ENCODE data around the gene NUDC. TPM values are rescaled to one million over a fixed set of nuclear protein-coding genes. Genes with fewer than 3 reads are reported as not detected.

NUDC gene
- total and polyA plus RNA-seq, 9 of the 15 experiments (the other 6 are each of a cell fraction or from before 2014, with no cell fraction given), result 9.8 to 234 (median 149) TPM

- no peak for TF ChIP-seq BCLAF1 (IDR thresholded peaks at IDR 0.05; ENCODE audit: borderline replicate concordance in 1 of 2, control insufficient read depth in 1 of 2, low read depth in 2 of 2, low read length in 1 of 2)
- 0 out of 2 replicates have a peak, but pooled peaks have one; percentile 30 for TF ChIP-seq MTA3 (IDR thresholded peaks at IDR 0.05; ENCODE audit: borderline replicate concordance)
- TF ChIP-seq MYC (IDR thresholded peaks at IDR 0.05; ENCODE audit: low read depth, low read length), result no peak
- TF ChIP-seq MYC (CRISPR knock-in tag; IDR thresholded peaks at IDR 0.05; ENCODE audit: borderline replicate concordance, low read depth), result no peak
- no peak for TF ChIP-seq MCM2 (IDR thresholded peaks at IDR 0.05; ENCODE audit: low read depth)
- TF ChIP-seq POU5F1 (IDR thresholded peaks at IDR 0.05; ENCODE audit: borderline replicate concordance, low read depth, low read length, partially characterized antibody), result no peak
- no peak for TF ChIP-seq MECOM (CRISPR knock-in tag; IDR thresholded peaks at IDR 0.05)
- no peak for TF ChIP-seq NELFE (IDR thresholded peaks at IDR 0.05; ENCODE audit: insufficient read depth, insufficient read length)
- no peak for TF ChIP-seq NCOA2 (IDR thresholded peaks at IDR 0.05; ENCODE audit: partially characterized antibody in 2 of 2)
- no peak for TF ChIP-seq PTTG1 (tag; IDR thresholded peaks at IDR 0.05; ENCODE audit: low read depth)
- TF ChIP-seq SAFB2 (IDR thresholded peaks at IDR 0.05; ENCODE audit: borderline replicate concordance, low read depth, low read length, severe bottlenecking), result no peak
- no peak for TF ChIP-seq RBM17 (IDR thresholded peaks at IDR 0.05; ENCODE audit: borderline replicate concordance, low read depth, low read length)
- no peak for TF ChIP-seq RUNX1 (IDR thresholded peaks at IDR 0.05; ENCODE audit: low read depth)
- TF ChIP-seq ZNF239 (CRISPR knock-in tag; IDR thresholded peaks at IDR 0.05), result no peak
- TF ChIP-seq SLC30A9 (CRISPR knock-in tag; IDR thresholded peaks at IDR 0.05), result no peak
- TF ChIP-seq PKNOX1 (IDR thresholded peaks at IDR 0.05), result peak; percentile 95
- peak; percentile 58 for TF ChIP-seq RBM25 (IDR thresholded peaks at IDR 0.05; ENCODE audit: low read depth, low read length, severe bottlenecking)
- no peak for TF ChIP-seq ARID3A (IDR thresholded peaks at IDR 0.05; ENCODE audit: borderline replicate concordance, low read depth, low read length)
- TF ChIP-seq CTCFL (IDR thresholded peaks at IDR 0.05; ENCODE audit: borderline replicate concordance, insufficient read depth, low read depth, low read length, poor library complexity, severe bottlenecking), result peak; percentile 16
Observed at GRCh38 chr1:26993237-26994019, 71.9 kb downstream of the NUDC start, which contains the start of gene TRNP1 (continued).
